ENCODE results near the gene VAMP2.

VAMP2 gene

GRCh38 chr17:8206536-8206935, 43.8 kb upstream of the VAMP2 start (continued):
- TF ChIP-seq ELK4 (IDR thresholded peaks at IDR 0.05; ENCODE audit: borderline replicate concordance, low read depth, low read length) = no peak
- no peak for TF ChIP-seq ZBTB48 (tag by site-specific recombination; IDR thresholded peaks at IDR 0.05)
- no peak for TF ChIP-seq ZBTB21 (tag by site-specific recombination; IDR thresholded peaks at IDR 0.05)
- no peak for TF ChIP-seq ZNF10 (tag by site-specific recombination; IDR thresholded peaks at IDR 0.05)
- TF ChIP-seq HIC1 (tag by site-specific recombination; IDR thresholded peaks at IDR 0.05) = no peak

GRCh38 chr17:8204761-8205555, 42.2 kb upstream of the VAMP2 start:
- ChIA-PET POLR2A (interaction anchor here (0.6 to 16.4 kb wide), 3 partner anchors 14 to 51 kb away, joined by 3 to 394 read pairs (median 218); partner anchors contain the start of gene BORCS6), CTCF (interaction anchor here (1.4 kb wide), 1 partner anchor 67 kb away, joined by 6 read pairs; no protein-coding TSS in a partner anchor)
- no peak overlapping the region for H3K4me3 ChIP-seq (ENCODE audit: low read depth, low read length)
- H3K27ac ChIP-seq (ENCODE audit: extremely low read depth, low read depth, low read length) = peak overlapping the region; percentile 49; the same call in 1 of the 2 replicates
- H3K4me1 ChIP-seq (ENCODE audit: control insufficient read depth, insufficient read depth, low read length) = peaks cover 8% of the 10 kb centered on the region
- no peaks in the 10 kb centered on the region for H3K9me3 ChIP-seq (ENCODE audit: control insufficient read depth, insufficient read depth, low read depth, low read length)
- peaks cover 60 to 66% of the 10 kb centered on the region in 2 experiments for H3K36me3 ChIP-seq (ENCODE audit: control insufficient read depth in 2 of 2, insufficient read depth in 1 of 2, low read length in 2 of 2)
- TF ChIP-seq ZBTB10 (tag by site-specific recombination; IDR thresholded peaks at IDR 0.05) = no peak
- TF ChIP-seq TSHZ1 (tag by site-specific recombination; IDR thresholded peaks at IDR 0.05; ENCODE audit: borderline replicate concordance) = no peak
- TF ChIP-seq PRDM1 (tag by site-specific recombination; IDR thresholded peaks at IDR 0.05) = no peak
- TF ChIP-seq ZNF10 (tag by site-specific recombination; IDR thresholded peaks at IDR 0.05) = no peak
- no peak for TF ChIP-seq ZNF660 (tag by site-specific recombination; IDR thresholded peaks at IDR 0.05)
- TF ChIP-seq ZSCAN30 (tag by site-specific recombination; IDR thresholded peaks at IDR 0.05) = no peak
- no peak for TF ChIP-seq ZNF398 (tag by site-specific recombination; IDR thresholded peaks at IDR 0.05)
- TF ChIP-seq ZBTB11 (tag by site-specific recombination; conservative IDR thresholded peaks at IDR 0.05; ENCODE audit: low read depth) = no peak
- no peak for TF ChIP-seq ZNF791 (tag by site-specific recombination; IDR thresholded peaks at IDR 0.05)
- TF ChIP-seq ZNF664 (tag by site-specific recombination; IDR thresholded peaks at IDR 0.05) = no peak
- TF ChIP-seq HOXA7 (CRISPR knock-in tag; IDR thresholded peaks at IDR 0.05; ENCODE audit: borderline replicate concordance) = no peak
- TF ChIP-seq HOXC10 (CRISPR knock-in tag; IDR thresholded peaks at IDR 0.05) = no peak
- no peak for TF ChIP-seq ZBTB20 (tag by site-specific recombination; IDR thresholded peaks at IDR 0.05)
- TF ChIP-seq ZBTB8A (tag by site-specific recombination; IDR thresholded peaks at IDR 0.05) = no peak

Data from HEK293 (cell line).